Activated CD8-positive, alpha-beta T cell treated with anti-CD3 and anti-CD28 coated beads for 36 hours (primary cell): ENCODE results near the gene NDUFV1. TPM values are rescaled to one million over a fixed set of nuclear protein-coding genes. Genes with fewer than 3 reads are reported as not detected.
"Not testable (repeated sequence)": the region's sequence is repeated elsewhere in the genome, so short reads cannot be mapped to it uniquely, and the experiment has no call there.

Experiments
- ATAC-seq: fragments of 200-7000 bp; cut with Tn5 transposase; one replicate; pipeline ENCODE4 v1.10.0; 2021; ENCODE audit warnings: mild to moderate bottlenecking, moderate library complexity
- CTCF ChIA-PET: fragments of 350-600 bp; sonication (Branson Sonifier 250); formaldehyde crosslinking; loops from one replicate; lab custom pipeline; 2021; ENCODE audit warnings: antibody characterized with exemption; lab: Charles Lee
- POLR2A ChIA-PET: fragments of 350-600 bp; sonication (Branson Sonifier 250); formaldehyde crosslinking; loops from one replicate; lab custom pipeline; 2021; ENCODE audit warnings: antibody characterized with exemption; lab: Charles Lee
- DNase-seq: peaks from one replicate; pipeline ENCODE4 v3.0.0-alpha.2; 2020
- H3K27ac Mint-ChIP-seq: one replicate; pipeline ENCODE4 v1.8.0; 2021; ENCODE audit warnings: mild to moderate bottlenecking, mixed read lengths
- H3K27me3 Mint-ChIP-seq: one replicate; pipeline ENCODE4 v1.8.0; 2021; ENCODE audit warnings: mixed read lengths
- H3K36me3 Mint-ChIP-seq: one replicate; pipeline ENCODE4 v1.8.0; 2021; ENCODE audit warnings: low read depth, mixed read lengths
- H3K4me1 Mint-ChIP-seq: one replicate; pipeline ENCODE4 v1.8.0; 2021; ENCODE audit warnings: low read depth, mixed read lengths
- H3K4me3 Mint-ChIP-seq: one replicate; pipeline ENCODE4 v1.8.0; 2021; ENCODE audit warnings: mild to moderate bottlenecking, moderate library complexity, mixed read lengths
- H3K9me3 Mint-ChIP-seq: one replicate; pipeline ENCODE4 v1.8.0; 2021; ENCODE audit warnings: mixed read lengths
- CTCF ChIP-seq: fragments of 200-600 bp; IDR thresholded peaks from one replicate; pipeline ENCODE4 v1.8.0; 2022; ENCODE audit warnings: antibody characterized with exemption, mild to moderate bottlenecking
- intact Hi-C: fragments of 100-400 bp; cut with micrococcal nuclease; formaldehyde crosslinking; loops from one replicate; pipeline ENCODE4 v1.10.0; 2022
- total RNA-seq, 2 experiments: library from RNA; stranded (reverse); gene quantifications; one replicate each; pipeline ENCODE4 v1.2.3, GENCODE V29; 2021

The NDUFV1 gene
- total RNA-seq, 2 experiments from 2014 or later, result 315 to 317 TPM

DNA sequence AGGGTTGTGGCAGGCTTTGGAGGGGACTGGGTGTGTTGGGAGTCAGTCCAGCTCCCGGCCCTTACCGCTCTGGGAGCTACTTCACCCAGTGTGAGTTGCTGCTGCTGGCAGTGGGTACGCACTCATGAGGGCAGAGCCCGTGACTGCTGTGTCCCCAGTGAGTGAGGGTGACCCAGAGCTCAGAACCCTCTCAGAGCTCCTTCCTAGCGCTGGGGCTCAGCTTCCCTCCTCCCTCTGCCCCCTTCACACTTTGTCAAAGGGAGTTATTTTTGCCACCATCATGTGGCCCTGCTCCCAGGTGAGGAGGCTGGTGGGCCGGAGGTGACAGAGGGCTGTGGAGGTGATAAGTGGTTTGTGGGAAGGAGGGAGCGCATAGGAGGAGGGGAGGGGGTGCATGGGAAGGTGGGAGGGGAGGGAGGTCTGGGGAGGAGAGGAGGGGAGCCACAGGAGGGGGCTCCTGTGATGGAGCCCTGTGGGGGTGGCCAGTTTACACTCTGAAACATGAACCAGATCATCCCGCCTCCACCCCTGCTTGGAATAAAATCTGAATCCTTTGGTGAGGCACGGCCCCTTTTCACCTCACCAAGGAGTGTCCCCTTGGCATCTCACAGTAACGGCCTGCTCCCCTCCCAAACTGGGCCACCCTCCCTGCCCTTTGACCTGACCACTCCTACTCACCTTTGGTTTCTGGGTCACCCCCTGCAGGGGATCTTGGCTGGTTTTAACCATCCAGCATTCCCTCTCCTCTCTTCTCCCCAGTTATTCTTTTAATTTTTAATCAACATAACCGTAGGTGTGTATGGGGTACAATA is 9.9 kb downstream of the NDUFV1 start:
- ChIA-PET CTCF (interaction anchor here (0.8 to 6.2 kb wide), 5 partner anchors 12 to 44 kb away, joined by 3 to 89 read pairs (median 4); partner anchors contain the start of genes GSTP1 and NUDT8), POLR2A (interaction anchor here (0.5 to 4.3 kb wide), 5 partner anchors 10 to 396 kb away, joined by 3 to 48 read pairs (median 3); partner anchors contain the start of gene NUDT8)
- H3K27me3 Mint-ChIP-seq, result no peaks in the 10 kb centered on the region
- intact Hi-C loops, result no loop called here
- no peak for TF ChIP-seq CTCF
- H3K4me1 Mint-ChIP-seq, result peaks cover 26% of the 10 kb centered on the region
- H3K9me3 Mint-ChIP-seq, result no peaks in the 10 kb centered on the region
- peaks cover 9% of the 10 kb centered on the region for H3K36me3 Mint-ChIP-seq
- peak overlapping the region; percentile 77 for H3K4me3 Mint-ChIP-seq
- H3K27ac Mint-ChIP-seq, result peak overlapping the region; percentile 99
- no peak for DNase-seq
- no peak for ATAC-seq

DNA sequence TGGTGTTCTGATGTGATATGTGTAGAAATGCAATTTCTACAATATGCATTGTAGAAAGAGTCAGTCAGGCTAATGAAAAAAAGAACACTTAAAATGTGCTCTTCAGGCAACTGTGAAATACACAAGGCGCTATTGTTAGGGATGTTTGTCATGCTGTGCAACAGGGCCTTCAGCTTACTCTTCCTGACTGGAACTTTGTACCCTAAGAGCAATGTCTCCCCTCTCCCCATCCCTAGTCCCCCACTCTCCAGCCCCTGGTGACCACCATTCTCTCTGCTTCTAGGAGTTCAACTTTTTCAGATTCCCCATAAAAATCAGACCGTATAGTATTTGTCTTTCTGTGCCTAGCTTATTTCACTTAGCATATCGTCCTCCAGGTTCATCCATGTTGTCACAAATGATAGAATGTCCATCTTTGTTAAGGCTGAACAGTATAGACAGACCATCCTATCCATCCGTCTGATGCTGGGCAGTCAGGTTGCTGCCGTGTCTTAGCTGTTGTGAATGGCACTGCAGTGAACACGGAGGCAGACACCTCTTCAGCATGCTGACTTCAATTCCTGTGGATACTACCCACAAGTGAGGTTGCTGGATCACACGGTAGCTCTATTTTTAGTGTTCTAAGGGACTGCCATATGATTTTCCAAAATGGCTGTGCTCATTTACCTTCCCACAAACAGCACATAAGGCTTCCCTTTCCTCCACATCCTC is 10.7 kb downstream of the NDUFV1 start:
- CTCF ChIA-PET, result interaction anchor here (1.0 to 6.2 kb wide), 3 partner anchors 12 to 45 kb away, joined by 3 to 89 read pairs (median 4); partner anchors contain the start of gene NUDT8
- H3K27ac Mint-ChIP-seq, result peak overlapping the region; percentile 19

GRCh38 chr11:67618901-67619659 is 12.3 kb downstream of the NDUFV1 start:
- H3K4me3 Mint-ChIP-seq, ATAC-seq, H3K27ac Mint-ChIP-seq, H3K27me3 Mint-ChIP-seq, DNase-seq, H3K36me3 Mint-ChIP-seq, intact Hi-C loops, H3K9me3 Mint-ChIP-seq: not testable (repeated sequence)
- ChIA-PET POLR2A (interaction anchor here (0.8 kb wide), 1 partner anchor 10 kb away, joined by 3 read pairs; no protein-coding TSS in a partner anchor), CTCF (interaction anchor here (2.2 kb wide), 1 partner anchor 10 kb away, joined by 10 read pairs; the partner anchor contains the start of gene NUDT8)
- peaks cover 13% of the 10 kb centered on the region for H3K4me1 Mint-ChIP-seq

More for the DNA sequence above, 10.7 kb downstream of the NDUFV1 start:
- peaks cover 26% of the 10 kb centered on the region for H3K4me1 Mint-ChIP-seq
- H3K9me3 Mint-ChIP-seq, result no peaks in the 10 kb centered on the region
- DNase-seq (no peak), ATAC-seq (no peak)
- POLR2A ChIA-PET, result interaction anchor here (0.6 to 1.7 kb wide), 4 partner anchors 9 to 40 kb away, joined by 3 to 10 read pairs (median 3); partner anchors contain the start of gene NUDT8
- intact Hi-C loops, result no loop called here
- H3K36me3 Mint-ChIP-seq, result peaks cover 4% of the 10 kb centered on the region
- no peaks in the 10 kb centered on the region for H3K27me3 Mint-ChIP-seq
- peak overlapping the region; percentile 77 for H3K4me3 Mint-ChIP-seq
- no peak for TF ChIP-seq CTCF

DNA sequence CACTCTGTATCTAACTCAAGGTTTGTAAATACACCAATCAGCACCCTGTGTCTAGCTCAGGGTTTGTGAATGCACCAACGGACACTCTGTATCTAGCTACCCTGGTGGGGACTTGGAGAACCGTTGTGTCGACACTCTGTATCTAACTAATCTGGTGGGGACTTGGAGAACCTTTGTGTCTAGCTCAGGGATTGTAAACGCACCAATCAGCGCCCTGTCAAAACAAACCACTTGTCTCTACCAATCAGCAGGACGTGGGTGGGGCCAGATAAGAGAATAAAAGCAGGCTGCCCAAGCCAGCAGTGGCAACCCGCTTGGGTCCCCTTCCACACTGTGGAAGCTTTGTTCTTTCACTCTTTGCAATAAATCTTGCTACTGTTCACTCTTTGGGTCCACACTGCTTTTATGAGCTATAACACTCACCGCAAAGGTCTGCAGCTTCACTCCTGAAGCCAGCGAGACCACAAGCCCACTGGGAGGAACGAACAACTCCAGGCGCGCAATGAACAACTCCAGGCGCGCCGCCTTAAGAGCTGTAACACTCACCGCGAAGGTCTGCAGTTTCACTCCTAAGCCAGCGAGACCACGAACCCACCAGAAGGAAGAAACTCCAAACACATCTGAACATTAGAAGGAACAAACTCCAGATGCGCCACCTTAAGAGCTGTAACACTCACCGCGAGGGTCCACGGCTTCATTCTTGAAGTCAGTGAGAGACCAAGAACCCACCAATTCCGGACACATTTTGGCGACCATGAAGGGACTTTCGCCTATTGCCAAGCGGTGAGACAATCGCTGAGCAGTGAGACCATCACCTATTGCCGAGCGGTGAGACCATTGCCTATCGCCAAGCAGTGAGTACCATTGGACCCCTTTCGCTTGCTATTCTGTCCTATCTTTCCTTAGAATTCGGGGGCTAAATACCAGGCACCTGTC is 13.2 kb downstream of the NDUFV1 start:
- ChIA-PET POLR2A (interaction anchor here (0.8 kb wide), 1 partner anchor 9 kb away, joined by 3 read pairs; no protein-coding TSS in a partner anchor), CTCF (interaction anchor here (2.2 kb wide), 1 partner anchor 9 kb away, joined by 10 read pairs; the partner anchor contains the start of gene NUDT8)
- H3K36me3 Mint-ChIP-seq, DNase-seq, H3K9me3 Mint-ChIP-seq, intact Hi-C loops, H3K4me1 Mint-ChIP-seq, H3K27ac Mint-ChIP-seq, H3K27me3 Mint-ChIP-seq, H3K4me3 Mint-ChIP-seq, ATAC-seq: not testable (repeated sequence)

GRCh38 chr11:67620621-67621020 is 13.9 kb downstream of the NDUFV1 start:
- POLR2A ChIA-PET, result not testable (repeated sequence)
- CTCF ChIA-PET, result interaction anchor here (2.2 kb wide), 1 partner anchor 9 kb away, joined by 10 read pairs; the partner anchor contains the start of gene NUDT8

DNA sequence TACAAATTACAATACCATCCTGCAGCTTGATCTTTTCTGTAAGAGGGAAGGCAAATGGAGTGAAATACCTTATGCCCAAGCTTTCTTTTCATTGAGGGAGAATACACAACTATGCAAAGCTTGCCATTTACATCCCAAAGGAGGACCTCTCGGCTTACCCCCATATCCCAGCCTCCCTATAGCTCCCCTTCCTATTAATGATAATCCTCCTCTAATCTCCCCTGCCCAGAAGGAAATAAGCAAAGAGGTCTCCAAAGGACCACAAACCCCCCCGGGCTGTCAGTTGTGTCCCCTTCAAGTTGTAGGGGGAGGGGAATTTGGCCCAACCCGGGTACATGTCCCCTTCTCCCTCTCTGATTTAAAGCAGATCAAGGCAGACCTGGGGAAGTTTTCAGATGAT is 15.2 kb downstream of the NDUFV1 start:
- H3K4me3 Mint-ChIP-seq, POLR2A ChIA-PET, H3K36me3 Mint-ChIP-seq, H3K9me3 Mint-ChIP-seq, ATAC-seq, H3K4me1 Mint-ChIP-seq, DNase-seq, H3K27me3 Mint-ChIP-seq, H3K27ac Mint-ChIP-seq, intact Hi-C loops: not testable (repeated sequence)
- CTCF ChIA-PET, result interaction anchor here (1.3 kb wide), 1 partner anchor 14 kb away, joined by 3 read pairs; no protein-coding TSS in a partner anchor

More at GRCh38 chr11:67620621-67621020, 13.9 kb downstream of the NDUFV1 start:
- DNase-seq, ATAC-seq, intact Hi-C loops, H3K27ac Mint-ChIP-seq, H3K36me3 Mint-ChIP-seq, H3K9me3 Mint-ChIP-seq, H3K27me3 Mint-ChIP-seq, H3K4me3 Mint-ChIP-seq, H3K4me1 Mint-ChIP-seq: not testable (repeated sequence)

DNA sequence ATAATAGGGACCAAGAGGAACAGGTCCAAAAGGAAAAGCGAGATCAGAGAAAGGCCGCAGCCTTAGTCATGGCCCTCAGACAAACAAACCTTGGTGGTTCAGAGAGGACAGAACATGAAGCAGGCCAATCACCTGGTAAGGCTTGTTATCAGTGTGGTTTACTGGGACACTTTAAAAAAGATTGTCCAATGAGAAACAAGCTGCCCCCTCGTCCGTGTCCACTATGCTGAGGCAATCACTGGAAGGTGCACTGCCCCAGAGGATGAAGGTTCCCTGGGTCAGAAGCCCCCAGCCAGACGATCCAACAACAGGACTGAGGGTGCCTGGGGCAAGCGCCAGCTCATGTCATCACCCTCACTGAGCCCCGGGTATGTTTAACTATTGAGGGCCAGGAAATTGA is 16.2 kb downstream of the NDUFV1 start:
- ATAC-seq, H3K9me3 Mint-ChIP-seq, DNase-seq, H3K4me1 Mint-ChIP-seq, H3K4me3 Mint-ChIP-seq, H3K36me3 Mint-ChIP-seq, H3K27me3 Mint-ChIP-seq, H3K27ac Mint-ChIP-seq, CTCF ChIA-PET, intact Hi-C loops, POLR2A ChIA-PET: not testable (repeated sequence)

DNA sequence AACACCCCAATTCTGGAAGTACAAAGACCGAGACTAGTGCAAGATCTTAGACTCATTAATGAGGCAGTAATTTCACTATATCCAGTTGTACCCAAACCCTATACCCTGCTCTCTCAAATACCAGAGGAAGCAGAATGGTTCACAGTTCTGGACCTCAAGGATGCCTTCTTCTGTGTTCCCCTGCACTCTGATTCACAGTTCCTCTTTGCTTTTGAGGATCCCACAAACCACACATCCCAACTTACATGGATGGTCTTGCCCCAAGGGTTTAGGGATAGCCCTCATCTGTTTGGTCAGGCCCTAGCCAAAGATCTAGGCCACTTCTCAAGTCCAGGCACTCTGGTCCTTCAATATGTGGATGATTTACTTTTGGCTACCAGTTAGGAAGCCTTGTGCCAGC is 17.1 kb downstream of the NDUFV1 start:
- ATAC-seq, H3K27me3 Mint-ChIP-seq, H3K9me3 Mint-ChIP-seq, CTCF ChIA-PET, H3K4me3 Mint-ChIP-seq, H3K4me1 Mint-ChIP-seq, intact Hi-C loops, H3K36me3 Mint-ChIP-seq, DNase-seq, H3K27ac Mint-ChIP-seq: not testable (repeated sequence)
- POLR2A ChIA-PET, result interaction anchor here (1.0 kb wide), 1 partner anchor 9 kb away, joined by 4 read pairs; no protein-coding TSS in a partner anchor
